ENCODE measurements around the gene YTHDF1.

YTHDF1 gene

GRCh38 chr20:63186528-63187316 is 29.2 kb downstream of the YTHDF1 start:
- DNase-seq (ENCODE audit: low read depth in 2 of 2, low spot score in 1 of 2): no peak

- no peak for DNase-seq (ENCODE audit: low read depth in 2 of 2, low spot score in 1 of 2)
These were observed 29.8 kb downstream of the YTHDF1 start for GRCh38 chr20:63186084-63186483.

- no peak for DNase-seq (ENCODE audit: low read depth in 2 of 2, low spot score in 1 of 2)
These were observed 30.6 kb downstream of the YTHDF1 start for GRCh38 chr20:63185215-63185796.

GRCh38 chr20:63183422-63184146 is 32.3 kb downstream of the YTHDF1 start:
- DNase-seq (ENCODE audit: low read depth in 2 of 2, low spot score in 1 of 2): peak in 1 of 2 donors; percentile 25

- no peak for DNase-seq (ENCODE audit: low read depth in 2 of 2, low spot score in 1 of 2)
These were observed 33.0 kb downstream of the YTHDF1 start for GRCh38 chr20:63182946-63183415.

- DNase-seq (ENCODE audit: low read depth in 2 of 2, low spot score in 1 of 2): no peak
These were observed 33.5 kb downstream of the YTHDF1 start for GRCh38 chr20:63182425-63182824.

GRCh38 chr20:63181226-63181625 is 34.7 kb downstream of the YTHDF1 start:
- DNase-seq (ENCODE audit: low read depth in 2 of 2, low spot score in 1 of 2): no peak

GRCh38 chr20:63180569-63181185 is 35.3 kb downstream of the YTHDF1 start:
- DNase-seq (ENCODE audit: low read depth in 2 of 2, low spot score in 1 of 2): no peak

- no peak for DNase-seq (ENCODE audit: low read depth in 2 of 2, low spot score in 1 of 2)
These were observed 36.0 kb downstream of the YTHDF1 start for GRCh38 chr20:63179687-63180568.

GRCh38 chr20:63178889-63179686 is 36.8 kb downstream of the YTHDF1 start:
- DNase-seq (ENCODE audit: low read depth in 2 of 2, low spot score in 1 of 2): peak; percentile 54 to 71

- no peak for DNase-seq (ENCODE audit: low read depth in 2 of 2, low spot score in 1 of 2)
These were observed 37.5 kb downstream of the YTHDF1 start for GRCh38 chr20:63178446-63178820.

GRCh38 chr20:63177785-63178445 is 38.0 kb downstream of the YTHDF1 start:
- DNase-seq (ENCODE audit: low read depth in 2 of 2, low spot score in 1 of 2): no peak

- no peak for DNase-seq (ENCODE audit: low read depth in 2 of 2, low spot score in 1 of 2)
These were observed 38.7 kb downstream of the YTHDF1 start for GRCh38 chr20:63177134-63177784.

GRCh38 chr20:63176427-63177133 is 39.4 kb downstream of the YTHDF1 start:
- no peak for DNase-seq (ENCODE audit: low read depth in 2 of 2, low spot score in 1 of 2)

- no peak for DNase-seq (ENCODE audit: low read depth in 2 of 2, low spot score in 1 of 2)
These were observed 39.9 kb downstream of the YTHDF1 start for GRCh38 chr20:63176034-63176426.

- DNase-seq (ENCODE audit: low read depth in 2 of 2, low spot score in 1 of 2): no peak
These were observed 40.7 kb downstream of the YTHDF1 start for GRCh38 chr20:63175038-63175895.
